Fibroblast of lung (primary cell): ENCODE data around the gene DEK. TPM values are rescaled to one million over a fixed set of nuclear protein-coding genes. Genes with fewer than 3 reads are reported as not detected.
"Not testable (repeated sequence)": the region's sequence is repeated elsewhere in the genome, so short reads cannot be mapped to it uniquely, and the experiment has no call there.

Experiments
- DNase-seq, 2 donors: peaks; one replicate each; pipeline versions ENCODE4 v3.0.0 to v3.0.0-alpha.2; 2010; ENCODE audit warnings: low read depth in 2 of 2
- H2AFZ ChIP-seq: 2 replicates; pipeline ENCODE4 v1.5.1; 2012; ENCODE audit warnings: low read length, control low read depth, inconsistent platforms
- H3K27ac ChIP-seq: 2 replicates; pipeline ENCODE4 v1.5.1; 2011; ENCODE audit warnings: low read length, control low read depth; ENCODE audit not compliant: insufficient read depth
- H3K27me3 ChIP-seq: 2 replicates; pipeline ENCODE4 v1.5.1; 2011; ENCODE audit warnings: mild to moderate bottlenecking, low read length; ENCODE audit not compliant: control insufficient read depth, insufficient read depth
- H3K36me3 ChIP-seq: 2 replicates; pipeline ENCODE4 v1.5.1; 2011; ENCODE audit warnings: low read length; ENCODE audit not compliant: control insufficient read depth, insufficient read depth
- H3K4me1 ChIP-seq: 2 replicates; pipeline ENCODE4 v1.5.1; 2011; ENCODE audit warnings: low read length; ENCODE audit not compliant: control insufficient read depth, insufficient read depth; ENCODE audit errors: extremely low read depth
- H3K4me2 ChIP-seq: 2 replicates; pipeline ENCODE4 v1.5.1; 2011; ENCODE audit warnings: low read length, control low read depth; ENCODE audit not compliant: insufficient read depth; ENCODE audit errors: extremely low read depth
- H3K4me3 ChIP-seq, 4 experiments: fragments of 200-600 bp in 1 of 4; sonication (generic) in 1 of 4; replicated peaks in 1 of 4; 2 replicates each; pipeline ENCODE4 v1.5.1; 2011 to 2016; ENCODE audit warnings: low read length in 4 of 4, low read depth in 3 of 4, mild to moderate bottlenecking in 3 of 4, control low read depth in 2 of 4, inconsistent platforms in 1 of 4, mixed read lengths in 1 of 4; ENCODE audit not compliant: insufficient read depth in 1 of 4; ENCODE audit errors: control extremely low read depth in 1 of 4
- H3K79me2 ChIP-seq: 2 replicates; pipeline ENCODE4 v1.5.1; 2012; ENCODE audit warnings: mild to moderate bottlenecking, low read length, inconsistent platforms; ENCODE audit not compliant: control insufficient read depth, insufficient read depth
- H3K9ac ChIP-seq: 2 replicates; pipeline ENCODE4 v1.5.1; 2011; ENCODE audit warnings: mild to moderate bottlenecking, low read length, control low read depth; ENCODE audit not compliant: insufficient read depth
- H3K9me3 ChIP-seq: 2 replicates; pipeline ENCODE4 v1.5.1; 2012; ENCODE audit warnings: low read depth, low read length; ENCODE audit not compliant: control insufficient read depth, insufficient read depth
- H4K20me1 ChIP-seq: 2 replicates; pipeline ENCODE4 v1.5.1; 2011; ENCODE audit warnings: low read length; ENCODE audit not compliant: control insufficient read depth, insufficient read depth; ENCODE audit errors: extremely low read depth
- CTCF ChIP-seq, 2 donors: IDR thresholded peaks in 1 of 2; conservative IDR thresholded peaks in 1 of 2; 1 replicate in 1 of 2; 2 replicates in 1 of 2; pipeline ENCODE4 v1.5.1; 2011 to 2012; ENCODE audit warnings: low read length in 2 of 2, control low read depth in 1 of 2, inconsistent platforms in 1 of 2, low read depth in 1 of 2, mild to moderate bottlenecking in 1 of 2
- EZH2 ChIP-seq: IDR thresholded peaks from 2 replicates; pipeline ENCODE4 v1.5.1; 2012; ENCODE audit warnings: low read length, control low read depth, mild to moderate bottlenecking; ENCODE audit errors: missing control alignments
- polyA plus RNA-seq, 2 donors: library from polyadenylated mRNA; depleted of rRNA in 1 of 2; stranded (reverse) in 1 of 2; unstranded in 1 of 2; fragments of >200 nt; gene quantifications; 2 replicates each; pipeline ENCODE4 v1.2.1, GENCODE V29; 2011 to 2012; ENCODE audit warnings: missing spikeins in 1 of 2
- total RNA-seq: library from RNA; depleted of rRNA; stranded (reverse); fragments of >200 nt; gene quantifications from 2 replicates; pipeline ENCODE4 v1.2.1, GENCODE V29; 2014

The DEK gene
- total and polyA plus RNA-seq, 2 donors (not counting 1 experiment from before 2014, with no cell fraction given): 108 to 148 TPM

- Histone ChIP-seq H3K9me3 (no peaks in the 10 kb centered on the region), H4K20me1 (no peaks in the 10 kb centered on the region), H3K9ac (no peak overlapping the region), H3K27me3 (no peaks in the 10 kb centered on the region), H3K36me3 (no peaks in the 10 kb centered on the region), H3K79me2 (no peaks in the 10 kb centered on the region), H3K27ac (no peak overlapping the region), H3K4me2 (no peak overlapping the region), H2AFZ (no peak overlapping the region), H3K4me3 (no peak overlapping the region), H3K4me1 (no peaks in the 10 kb centered on the region)
- TF ChIP-seq EZH2 (no peak), CTCF (conservative IDR thresholded peaks at IDR 0.05 in 1 of 2, IDR thresholded peaks at IDR 0.05 in 1 of 2; ENCODE audit: low read depth in 1 of 2, low read length in 2 of 2) (no peak)
- no peak for DNase-seq
Observed at GRCh38 chr6:18177286-18177965, 86.9 kb downstream of the DEK start.

GRCh38 chr6:18176198-18176597 lies 88.1 kb downstream of the DEK start:
- H2AFZ ChIP-seq, H4K20me1 ChIP-seq, H3K27ac ChIP-seq, H3K4me2 ChIP-seq, H3K27me3 ChIP-seq, H3K9me3 ChIP-seq, H3K4me3 ChIP-seq, H3K79me2 ChIP-seq, H3K36me3 ChIP-seq, DNase-seq, H3K4me1 ChIP-seq, H3K9ac ChIP-seq: not testable (repeated sequence)

Other genes starting within 250 kb of the DEK start
- 3.1 and 3.5 TPM in 2 replicates for gene NHLRC1, start 141.9 kb downstream of the DEK start, total RNA-seq
- 1.1 and 1.7 TPM in 2 replicates for gene NHLRC1, start 141.9 kb downstream of the DEK start, polyA plus RNA-seq
- 12.8 and 17.5 TPM in 2 replicates for gene TPMT, start 109.5 kb downstream of the DEK start, total RNA-seq
- gene TPMT, start 109.5 kb downstream of the DEK start, polyA plus RNA-seq: 20.2 and 30.5 TPM in 2 replicates
- 19.5 and 26.1 TPM in 2 replicates for gene KDM1B, start 109.1 kb downstream of the DEK start, total RNA-seq
- 12.0 and 14.9 TPM in 2 replicates for gene KDM1B, start 109.1 kb downstream of the DEK start, polyA plus RNA-seq
- 0.26 and 0.83 TPM in 2 replicates for gene RNF144B, start 122.8 kb upstream of the DEK start, total RNA-seq
- 0.29 and 0.61 TPM in 2 replicates for gene RNF144B, start 122.8 kb upstream of the DEK start, polyA plus RNA-seq